ENCODE measurements around the gene GRAP2. TPM values are rescaled to one million over a fixed set of nuclear protein-coding genes. Genes with fewer than 3 reads are reported as not detected.

The GRAP2 gene
- total and polyA plus RNA-seq, 2 of the 8 experiments (the other 6 are each of a cell fraction or from before 2014, with no cell fraction given): 0.08 TPM; not detected in 1

DNA sequence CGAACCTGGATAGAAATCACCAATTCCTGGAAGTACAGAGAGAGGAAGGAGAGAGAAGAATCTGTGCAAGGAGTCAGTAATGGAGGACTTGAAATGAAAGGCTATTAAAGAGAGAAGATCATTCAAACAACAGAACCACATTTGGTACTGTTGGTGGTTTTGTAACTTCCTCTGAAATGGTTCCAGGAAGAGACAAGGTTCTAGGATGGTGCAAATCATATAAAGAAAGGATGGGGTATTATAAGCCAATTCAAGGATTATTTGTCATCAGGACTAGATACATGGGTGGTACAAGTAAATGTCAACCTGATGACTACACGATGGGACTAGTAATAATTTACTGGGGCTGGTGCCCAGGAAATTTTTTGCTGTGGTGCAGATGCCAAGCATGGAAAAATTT lies 30.4 kb downstream of the GRAP2 start:
- no peak for DNase-seq (ENCODE audit: low read depth in 1 of 2, low spot score in 2 of 2)
- Histone ChIP-seq H2BK15ac (ENCODE audit: low read length) (no peak overlapping the region), H2BK5ac (ENCODE audit: low read depth, low read length) (no peak overlapping the region), H4K91ac (replicated peaks; ENCODE audit: insufficient read length, low read length) (no peak overlapping the region), H3K18ac (ENCODE audit: extremely low read depth, low read length) (no peak overlapping the region), H3K9me3 (ENCODE audit: insufficient read depth in 2 of 2, low read depth in 1 of 2, low read length in 1 of 2) (no peaks in the 10 kb centered on the region), H3K9ac (replicated peaks in 1 of 4; ENCODE audit: extremely low read depth in 1 of 4, low read depth in 3 of 4, low read length in 3 of 4) (no peak overlapping the region), H3K23ac (ENCODE audit: insufficient read length) (no peak overlapping the region), H3K27me3 (replicated peaks in 1 of 4; ENCODE audit: control insufficient read depth in 3 of 4, extremely low read depth in 1 of 4, insufficient read depth in 3 of 4, low read length in 3 of 4) (peaks cover 0 to 2% (median 0%) of the 10 kb centered on the region in 4 experiments; a peak in 1 of 7 replicates), H3K4me2 (ENCODE audit: insufficient read depth in 1 of 2, low read depth in 2 of 2, low read length in 2 of 2) (no peak overlapping the region), H4K5ac (ENCODE audit: insufficient read length, low read depth, low read length) (no peak overlapping the region), H4K8ac (ENCODE audit: extremely low read depth, insufficient read depth, low read length) (no peak overlapping the region), H3K79me2 (ENCODE audit: control insufficient read depth in 1 of 2, insufficient read depth in 2 of 2, low read length in 2 of 2) (no peaks in the 10 kb centered on the region), H2BK20ac (ENCODE audit: low read length) (no peak overlapping the region), H3K27ac (ENCODE audit: low read depth, low read length) (no peak overlapping the region), H2BK120ac (replicated peaks; ENCODE audit: low read depth, low read length) (no peak overlapping the region), H3K4ac (replicated peaks; ENCODE audit: insufficient read length, low read depth, low read length) (no peak overlapping the region), H3K14ac (ENCODE audit: insufficient read length) (no peak overlapping the region), H3K4me3 (ENCODE audit: extremely low read depth in 1 of 4, insufficient read depth in 2 of 4, low read depth in 3 of 4, low read length in 4 of 4) (no peak overlapping the region), H3K56ac (replicated peaks; ENCODE audit: insufficient read length, low read depth, low read length) (no peak overlapping the region), H2AFZ (ENCODE audit: low read length) (no peak overlapping the region), H2BK12ac (ENCODE audit: low read depth, low read length) (no peak overlapping the region), H3K36me3 (ENCODE audit: control insufficient read depth in 2 of 4, insufficient read depth in 4 of 4, low read length in 3 of 4) (no peaks in the 10 kb centered on the region), H3K79me1 (ENCODE audit: low read depth, low read length) (no peaks in the 10 kb centered on the region), H4K20me1 (replicated peaks in 1 of 2; ENCODE audit: control insufficient read depth in 1 of 2, insufficient read depth in 2 of 2, low read length in 2 of 2) (no peaks in the 10 kb centered on the region), H3K4me1 (replicated peaks in 1 of 4; ENCODE audit: control insufficient read depth in 3 of 4, insufficient read depth in 4 of 4, low read length in 3 of 4) (peaks cover 0 to 11% (median 5%) of the 10 kb centered on the region in 4 experiments; a peak in 6 of 7 replicates), H2AK5ac (ENCODE audit: low read depth, low read length) (no peak overlapping the region), H3K23me2 (ENCODE audit: low read depth, low read length) (no peaks in the 10 kb centered on the region; the same call in 1 of the 2 replicates)
- no peak for FAIRE-seq
- CTCF ChIA-PET (ENCODE audit: partially characterized antibody): interaction anchor here (2.1 to 10.1 kb wide), 2 partner anchors 11 to 92 kb away, joined by 7 to 119 read pairs; no protein-coding TSS in a partner anchor
- 80% methylated on average over 2 of the region's 2 CpGs; no CpG with 5 or more reads in 1 of the 2 experiments for WGBS, 2 experiments (ENCODE audit: extremely low coverage in 1 of 2, insufficient coverage in 1 of 2, insufficient read length in 1 of 2, insufficient replicate concordance in 2 of 2, low coverage in 1 of 2, low lambda C conversion rate in 2 of 2, missing lambda C conversion rate in 1 of 2)
- POLR2A ChIA-PET (ENCODE audit: partially characterized antibody): no interaction called here
- TF ChIP-seq GTF2F1 (IDR thresholded peaks at IDR 0.05; ENCODE audit: borderline replicate concordance, low read depth, low read length) (no peak), POLR2AphosphoS5 (IDR thresholded peaks at IDR 0.05; ENCODE audit: low read depth, low read length) (no peak), POLR2A (IDR thresholded peaks at IDR 0.05; ENCODE audit: control extremely low read depth in 1 of 2, low read depth in 2 of 2, low read length in 2 of 2) (no peak), BACH1 (IDR thresholded peaks at IDR 0.05; ENCODE audit: low read length) (no peak), EZH2 (IDR thresholded peaks at IDR 0.05; ENCODE audit: low read depth, low read length, severe bottlenecking) (no peak), SUZ12 (IDR thresholded peaks at IDR 0.05; ENCODE audit: low read length) (no peak), SRF (IDR thresholded peaks at IDR 0.05; ENCODE audit: low read depth, low read length) (no peak), JUN (IDR thresholded peaks at IDR 0.05; ENCODE audit: low read depth, low read length) (no peak), BRCA1 (IDR thresholded peaks at IDR 0.05; ENCODE audit: low read depth, low read length) (no peak), SP2 (IDR thresholded peaks at IDR 0.05; ENCODE audit: low read length) (no peak), HDAC2 (IDR thresholded peaks at IDR 0.05; ENCODE audit: borderline replicate concordance in 1 of 2, low read depth in 2 of 2, low read length in 2 of 2) (no peak), RNF2 (IDR thresholded peaks at IDR 0.05; ENCODE audit: borderline replicate concordance, low read depth, low read length, missing control alignments, poor library complexity, severe bottlenecking) (no peak), NRF1 (IDR thresholded peaks at IDR 0.05; ENCODE audit: low read depth, low read length) (no peak), RXRA (IDR thresholded peaks at IDR 0.05; ENCODE audit: insufficient read depth, low read depth, low read length) (no peak), KDM4A (IDR thresholded peaks at IDR 0.05; ENCODE audit: low read depth, low read length, severe bottlenecking) (no peak)

Data from H1 (cell line).